Activated CD4-positive, CD25-positive, alpha-beta regulatory T cell treated with anti-CD3 and anti-CD28 coated beads, Interleukin-2, amount 50 U/mL, for 24 hours (primary cell): ENCODE data around the gene SEC63.

Experiments
- ATAC-seq, 2 donors: fragments of 150-1000 bp; cut with Tn5 transposase; one replicate each; pipeline ENCODE4 v1.10.0; 2021; ENCODE audit warnings: mild to moderate bottlenecking in 1 of 2, moderate library complexity in 1 of 2

SEC63 gene

DNA sequence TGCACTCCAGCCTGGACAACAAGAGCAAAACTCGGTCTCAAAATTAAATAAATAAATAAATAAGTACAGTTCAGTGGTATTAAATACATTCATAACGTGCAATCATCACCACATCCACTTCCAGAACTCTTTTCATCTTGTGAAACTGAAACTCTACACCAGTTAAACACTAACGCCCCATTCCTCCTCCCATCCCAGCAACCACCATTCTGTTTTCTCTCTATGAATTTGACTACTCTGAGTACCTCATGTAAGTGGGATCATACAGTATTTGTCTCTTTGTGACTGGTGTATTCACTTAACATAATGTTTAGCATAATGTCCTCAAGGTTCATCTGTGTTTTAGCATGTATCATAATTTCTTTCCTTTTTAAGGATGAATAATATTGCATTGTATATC is 104.8 kb downstream of the SEC63 start:
- ATAC-seq, result peak in 1 of 2 donors; percentile 31

GRCh38 chr6:107849325-107849724 is 108.7 kb downstream of the SEC63 start:
- ATAC-seq, result no peak

DNA sequence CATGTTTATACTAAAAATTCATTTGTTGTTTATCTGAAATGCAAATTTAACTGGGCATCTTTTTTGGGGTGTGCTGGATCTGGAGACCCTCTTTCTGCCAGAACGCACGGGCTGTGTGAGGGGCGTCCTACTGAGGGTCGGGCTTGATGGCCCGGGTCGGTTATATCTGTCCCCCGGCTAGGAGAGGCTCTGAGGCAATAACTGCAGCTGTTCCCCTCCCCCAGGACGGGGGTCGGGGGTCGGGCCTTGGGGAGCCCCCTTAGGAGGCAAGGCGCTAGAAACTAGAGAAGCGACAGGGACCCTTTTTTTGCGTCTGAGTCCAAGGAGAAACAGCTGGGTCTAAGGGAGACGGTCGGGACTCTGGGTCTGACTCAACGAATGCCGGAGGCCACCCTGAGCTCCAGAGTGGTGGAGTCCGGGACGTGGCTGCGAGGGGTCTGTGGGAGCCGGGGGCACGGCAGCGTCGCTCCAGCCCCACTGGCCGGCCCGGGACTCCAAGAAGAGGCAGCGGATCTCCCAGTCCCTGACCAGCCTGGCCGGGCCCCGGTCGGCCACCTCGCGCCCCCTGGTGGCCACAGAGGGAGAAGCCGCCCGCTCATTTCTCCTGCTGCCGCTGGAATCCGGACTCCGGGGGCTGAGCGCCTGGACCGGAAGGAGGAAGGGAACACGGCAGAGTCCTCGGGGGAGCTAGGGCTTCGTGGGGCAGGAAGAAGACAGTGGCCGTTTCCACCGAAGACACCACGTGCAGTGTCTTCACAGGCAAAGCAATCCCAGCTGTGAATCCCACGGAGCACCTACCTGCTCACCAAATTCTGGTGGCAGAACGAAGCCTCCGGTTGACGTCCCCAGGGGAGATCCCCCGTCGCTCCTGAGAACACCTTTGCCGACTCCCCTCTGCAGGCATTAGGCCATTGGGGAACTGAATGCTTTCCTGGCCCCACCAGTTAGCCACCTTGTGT is 109.9 kb downstream of the SEC63 start:
- ATAC-seq, result peak; percentile 79 to 84

GRCh38 chr6:107846262-107846795 is 111.7 kb downstream of the SEC63 start:
- ATAC-seq, result no peak

- ATAC-seq, result no peak
These were observed 112.2 kb downstream of the SEC63 start for GRCh38 chr6:107845777-107846176.

DNA sequence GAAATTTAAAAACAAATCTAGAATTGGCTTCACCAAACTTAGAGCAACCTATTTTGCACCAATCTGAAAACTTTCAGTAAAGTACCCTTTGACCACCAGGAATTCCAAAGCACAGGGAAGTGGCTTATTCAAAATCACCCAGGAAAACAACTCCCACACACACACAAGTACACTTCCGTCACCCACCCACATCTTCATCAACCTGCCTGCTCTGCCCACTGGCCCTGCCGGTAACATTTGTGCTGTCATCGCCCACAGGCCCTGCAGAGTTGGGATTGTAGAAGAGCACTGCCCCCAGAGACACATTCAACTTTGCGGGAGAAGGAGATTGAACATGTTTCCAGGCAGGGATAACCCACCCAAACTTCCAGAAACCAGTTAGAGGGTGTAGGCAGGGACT is 114.6 kb downstream of the SEC63 start:
- no peak for ATAC-seq

DNA sequence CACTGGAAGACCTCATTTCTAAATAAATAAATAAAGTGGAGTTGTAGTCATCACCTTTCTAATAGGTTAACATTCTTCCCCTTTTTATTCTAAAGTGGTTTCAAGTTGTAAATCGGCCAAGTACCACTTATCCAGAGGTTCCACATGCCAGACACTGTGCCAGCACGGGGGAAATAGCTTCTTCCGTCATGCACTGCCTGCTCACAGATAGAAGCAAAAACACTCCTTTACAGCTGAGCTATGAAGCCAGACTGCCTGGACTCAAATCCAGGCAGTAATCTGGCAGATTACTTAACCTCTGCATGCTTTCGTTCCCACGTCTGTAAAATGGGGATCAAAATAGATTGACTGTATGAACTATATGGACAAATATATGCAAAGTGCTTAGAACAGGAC is 116.7 kb downstream of the SEC63 start:
- no peak for ATAC-seq

DNA sequence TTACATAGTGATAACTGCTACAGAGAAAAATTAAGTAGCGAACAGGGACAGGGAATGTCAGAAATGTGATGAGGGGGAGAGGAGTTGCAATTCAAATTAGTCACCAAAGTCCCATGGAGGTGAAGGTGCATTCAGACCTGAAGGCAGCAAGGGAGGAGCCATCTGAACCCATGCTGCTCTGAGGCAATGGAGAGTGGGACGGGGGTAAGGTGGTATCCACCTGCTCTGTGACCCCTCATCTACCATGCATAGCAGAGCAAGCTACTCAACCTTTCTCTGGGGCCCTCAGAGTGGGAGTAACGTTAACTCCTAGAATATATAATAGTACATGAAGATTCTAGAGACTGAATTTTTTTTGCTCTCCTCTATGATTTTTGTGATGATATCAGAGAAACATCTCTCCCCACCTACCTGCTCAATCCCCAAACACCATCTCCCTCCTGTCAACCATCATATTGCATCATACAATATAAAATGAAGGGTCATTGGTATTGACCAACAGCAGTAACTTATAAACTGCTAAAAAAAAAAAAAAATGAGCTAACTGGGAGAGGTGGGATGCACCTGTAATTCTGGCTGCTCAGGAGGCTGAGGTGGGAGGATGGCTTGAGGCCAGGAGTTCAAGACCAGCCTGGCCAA is 117.3 kb downstream of the SEC63 start:
- ATAC-seq, result no peak

DNA sequence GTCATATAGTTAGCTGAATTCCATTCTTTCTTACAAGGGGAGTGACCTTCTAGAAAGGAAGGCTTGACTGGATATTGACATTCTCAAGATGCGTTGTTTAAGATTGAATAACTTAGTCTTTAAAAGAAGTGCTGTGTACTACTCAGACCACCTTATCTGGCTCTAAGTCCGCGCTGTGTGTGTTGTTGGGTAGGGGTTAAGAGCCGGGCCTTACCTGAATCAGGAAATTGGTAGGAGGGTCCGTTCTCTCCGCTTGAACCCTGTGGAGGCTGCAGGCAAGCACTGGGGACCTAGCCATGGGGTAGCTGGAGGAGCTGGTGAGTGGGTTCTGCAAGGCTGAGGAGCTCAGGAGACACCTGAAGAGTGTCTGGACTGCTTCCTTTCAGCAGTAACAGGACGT is 124.9 kb downstream of the SEC63 start:
- ATAC-seq, result no peak

DNA sequence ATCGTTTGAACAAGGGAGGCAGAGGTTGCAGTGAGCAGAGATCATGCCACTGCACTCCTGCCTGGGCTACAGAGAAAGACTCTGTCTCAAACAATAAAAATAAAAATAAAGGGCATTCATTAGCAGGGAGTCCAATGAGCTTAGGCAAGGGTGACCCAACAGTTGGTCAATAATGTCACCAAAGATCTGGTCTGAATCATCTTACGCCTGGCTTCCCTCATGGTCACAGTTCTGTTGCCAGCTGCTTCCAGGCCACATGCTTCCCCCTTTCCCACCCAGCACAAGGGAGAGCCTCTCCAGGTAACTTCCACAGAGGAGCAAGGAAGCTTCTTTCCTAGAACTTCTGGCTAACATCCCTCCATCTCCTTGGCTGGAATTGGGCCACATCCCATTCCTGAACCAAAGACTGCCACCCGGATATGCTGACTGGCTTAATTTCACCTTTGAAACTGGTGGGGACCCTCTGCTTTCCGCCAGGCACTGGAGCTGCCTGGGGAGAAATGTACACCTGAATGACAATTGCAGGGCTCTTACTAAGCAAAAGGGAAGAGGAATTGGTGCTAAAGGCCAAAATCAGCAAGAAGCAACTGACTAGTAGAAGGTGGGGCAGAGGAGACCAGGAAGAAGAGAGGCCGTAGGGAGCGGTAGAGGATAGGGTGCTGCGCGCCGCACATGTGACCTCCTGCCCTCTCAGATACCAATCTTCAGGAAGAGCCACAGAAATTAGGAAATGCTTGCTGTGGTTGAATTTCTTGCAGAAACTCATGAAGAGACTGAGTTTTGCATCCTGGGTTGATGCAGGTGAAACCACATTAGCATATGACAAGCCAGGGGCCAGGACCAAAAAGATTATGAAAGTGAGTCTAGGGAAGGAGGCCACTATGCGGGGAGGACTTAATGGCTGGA is 125.6 kb downstream of the SEC63 start:
- no peak for ATAC-seq

- ATAC-seq, result no peak
These were observed 127.9 kb downstream of the SEC63 start for GRCh38 chr6:107830060-107830459.

- ATAC-seq, result no peak
These were observed 130.5 kb downstream of the SEC63 start for GRCh38 chr6:107827541-107827940.

DNA sequence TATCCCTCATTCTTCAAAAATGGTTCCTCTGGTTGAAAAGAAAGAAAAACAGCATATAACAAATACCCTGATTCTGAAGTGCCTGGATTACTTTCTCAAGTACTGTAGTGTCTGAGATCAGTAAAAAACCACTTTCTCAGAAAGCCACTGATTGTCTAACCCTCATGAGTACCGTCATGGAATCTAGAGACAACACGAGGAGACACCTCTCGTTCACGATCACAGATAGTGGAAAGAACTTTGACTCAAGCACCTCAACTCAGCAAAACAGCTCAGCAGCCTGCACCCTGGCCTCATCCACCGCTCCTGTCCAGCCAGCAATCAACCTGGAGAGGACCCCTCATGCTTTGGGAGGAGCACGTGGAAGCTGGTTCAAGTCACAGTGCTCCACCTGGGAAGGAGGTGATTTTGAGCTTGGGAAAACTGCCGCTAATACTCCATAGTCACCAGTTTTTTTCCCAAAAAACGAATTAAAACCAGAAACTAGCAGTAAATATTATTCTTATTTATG is 134.9 kb downstream of the SEC63 start:
- peak; percentile 56 to 64 for ATAC-seq

- ATAC-seq, result peak; percentile 21 to 32
These were observed 135.6 kb downstream of the SEC63 start for GRCh38 chr6:107822176-107823046.

DNA sequence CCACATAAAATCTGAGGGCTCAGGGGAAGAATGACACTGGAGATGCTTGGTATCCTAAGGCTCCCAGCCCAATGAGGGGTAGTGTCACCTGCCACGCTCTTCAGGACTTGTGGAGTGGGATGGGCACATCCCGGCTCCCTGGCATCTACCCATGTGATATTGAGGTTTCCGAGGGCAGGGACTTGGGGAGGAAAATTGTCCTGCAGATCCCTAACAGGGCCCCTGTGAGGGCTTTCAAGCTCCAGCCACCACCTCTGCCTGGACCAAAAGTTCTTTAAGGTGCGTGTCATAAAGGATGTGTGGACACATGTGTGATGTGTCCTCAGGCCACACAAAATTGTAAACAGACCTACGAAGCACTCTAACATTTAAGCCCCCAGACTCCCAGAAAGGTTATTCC is 136.4 kb downstream of the SEC63 start:
- no peak for ATAC-seq

DNA sequence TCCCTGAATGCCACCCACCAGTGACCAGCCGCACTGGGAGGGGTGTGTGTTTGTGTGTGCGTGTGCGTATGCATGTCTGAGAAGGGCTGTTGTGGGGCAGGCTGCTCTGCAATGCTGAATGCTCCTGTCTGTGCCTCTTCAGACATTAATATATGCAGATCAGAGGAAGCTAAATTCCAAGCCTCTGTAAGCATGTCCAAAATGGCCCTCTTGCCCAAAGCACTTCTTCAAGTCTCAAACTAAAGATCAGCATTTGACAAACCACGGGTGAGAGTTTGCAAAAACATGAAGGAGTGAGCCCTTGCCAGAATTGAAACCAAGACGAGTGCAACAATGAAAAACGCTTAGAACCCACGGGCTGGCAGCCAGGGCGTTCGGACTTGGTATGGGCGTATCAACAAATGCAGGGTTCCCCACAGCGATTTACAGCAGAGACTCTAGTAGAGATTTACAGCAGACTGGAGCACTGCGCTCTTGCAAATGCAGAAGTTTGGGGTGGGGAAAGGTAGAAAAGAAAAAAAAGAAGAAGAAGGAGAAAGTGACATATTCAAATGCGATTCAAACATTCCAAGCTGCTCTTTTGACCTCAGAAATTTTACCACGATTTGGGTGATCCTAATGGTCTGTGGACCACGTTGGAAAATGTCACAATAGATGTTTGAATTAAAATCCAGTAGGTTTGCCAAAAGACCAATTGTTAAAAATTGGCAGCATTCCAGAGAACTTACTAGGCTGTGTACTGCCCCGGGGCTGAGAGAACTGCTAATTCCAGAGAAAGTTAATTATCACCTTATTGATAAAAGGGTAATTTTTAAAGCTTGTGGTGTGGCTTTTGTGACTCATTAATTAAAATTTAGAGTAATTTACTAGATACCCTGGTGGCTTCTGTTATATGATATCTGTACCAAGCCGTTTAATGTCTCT is 137.4 kb downstream of the SEC63 start:
- ATAC-seq, result no peak

DNA sequence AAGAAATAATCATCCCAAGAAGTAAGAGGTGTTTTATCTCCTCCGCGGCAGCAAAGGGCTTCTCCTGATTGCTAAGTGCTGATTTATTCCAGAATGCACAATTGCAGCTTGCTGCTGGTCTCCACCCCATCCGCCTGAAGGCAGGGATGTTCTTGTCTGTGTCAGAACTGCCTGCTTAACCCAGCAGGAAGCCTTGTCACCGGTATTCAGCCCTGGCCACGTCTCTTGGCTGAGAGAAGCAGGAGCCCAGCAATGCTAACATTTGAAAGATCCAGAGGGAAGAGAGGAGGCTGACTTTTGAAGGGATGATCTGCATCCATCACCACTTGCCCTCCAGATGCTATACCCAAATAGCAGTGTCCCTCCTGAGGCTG is 138.1 kb downstream of the SEC63 start:
- ATAC-seq, result no peak

- ATAC-seq, result no peak
These were observed 138.8 kb downstream of the SEC63 start for GRCh38 chr6:107819217-107819616.

DNA sequence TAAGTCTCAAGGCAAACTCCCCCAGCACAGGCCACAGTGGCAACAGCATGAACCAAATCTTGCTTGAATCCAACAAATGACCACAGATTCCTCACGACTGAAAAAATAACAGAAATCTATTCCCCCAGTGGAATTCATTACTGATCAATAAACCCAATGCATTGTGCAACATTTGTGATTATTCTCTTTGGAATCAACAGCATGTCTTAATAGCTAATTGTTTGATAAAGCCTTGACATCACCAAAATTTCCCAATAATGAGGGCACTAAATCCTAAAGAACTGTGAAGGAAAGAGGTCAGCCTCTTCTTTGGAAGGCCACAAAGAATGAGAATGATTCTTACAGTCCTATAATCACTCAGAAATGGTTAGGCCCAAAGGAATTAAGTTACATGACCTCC is 139.7 kb downstream of the SEC63 start:
- ATAC-seq, result no peak

GRCh38 chr6:107817784-107818183 is 140.2 kb downstream of the SEC63 start:
- peak; percentile 17 to 30 for ATAC-seq
